GM21717 (cell line): Measurements from ENCODE around the gene ALDH3A1.

Source experiments
- ATAC-seq: cut with Tn5 transposase; IDR thresholded peaks from one replicate; pipeline ENCODE4 v1.9.1; 2021; ENCODE audit warnings: mild to moderate bottlenecking, moderate library complexity; ENCODE audit not compliant: unreplicated experiment

ALDH3A1 gene

DNA sequence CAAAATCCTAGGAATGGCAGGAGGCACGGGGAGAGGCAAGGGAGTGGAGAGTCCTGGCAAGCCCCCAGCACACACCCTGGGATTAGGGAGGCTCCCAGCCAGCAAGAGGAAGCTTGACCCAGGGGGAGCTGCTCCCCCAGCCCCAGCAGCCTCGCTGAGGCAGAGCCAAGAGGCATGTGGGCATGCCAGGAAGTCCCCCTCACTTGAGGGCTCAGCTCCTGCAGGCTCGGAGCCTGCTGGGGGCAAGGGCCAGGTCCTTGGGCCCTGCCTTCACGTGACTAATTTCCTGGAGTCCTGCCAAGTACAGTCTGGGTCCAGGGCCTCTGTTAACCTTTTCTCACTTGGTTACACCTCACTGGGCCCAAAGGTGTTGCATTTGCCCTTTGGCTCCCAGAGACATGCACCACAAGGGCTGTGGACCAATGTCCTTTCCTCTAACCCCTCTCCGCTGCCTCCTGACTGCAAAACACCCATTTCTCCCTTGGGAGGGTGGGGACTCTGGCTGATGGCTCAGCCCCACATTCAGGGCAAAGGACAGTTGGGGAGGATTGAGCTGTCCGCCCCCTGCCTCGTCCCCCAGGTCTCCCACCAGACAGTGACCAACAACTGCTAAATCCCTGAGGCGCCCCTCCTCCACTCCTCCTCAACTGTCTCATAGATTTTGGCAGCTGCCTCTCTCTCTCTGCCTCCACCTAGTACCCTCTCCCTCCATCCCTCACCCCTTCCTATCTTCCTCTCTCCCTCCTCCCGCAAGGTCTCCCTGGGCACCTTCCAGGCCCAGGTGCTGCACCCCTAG, 27.3 kb downstream of the ALDH3A1 start:
- ATAC-seq = no peak

- ATAC-seq = no peak
Measured at GRCh38 chr17:19720210-19720475, 28.0 kb downstream of the ALDH3A1 start.

- ATAC-seq = no peak
Measured at GRCh38 chr17:19719355-19720209, 28.5 kb downstream of the ALDH3A1 start.

- no peak for ATAC-seq
Measured at GRCh38 chr17:19718613-19719354, 29.3 kb downstream of the ALDH3A1 start.

GRCh38 chr17:19718041-19718612, 30.0 kb downstream of the ALDH3A1 start:
- no peak for ATAC-seq

- ATAC-seq = no peak
Measured at GRCh38 chr17:19717411-19717908, 30.6 kb downstream of the ALDH3A1 start.

- no peak for ATAC-seq
Measured at GRCh38 chr17:19717031-19717360, 31.1 kb downstream of the ALDH3A1 start.

- no peak for ATAC-seq
Measured at GRCh38 chr17:19716108-19717030, 31.7 kb downstream of the ALDH3A1 start, which contains the start of gene SLC47A2. Gene SLC47A2 (minus strand): TSS chr17:19716584. CDS start chr17:19716555, 29 bp downstream.

DNA sequence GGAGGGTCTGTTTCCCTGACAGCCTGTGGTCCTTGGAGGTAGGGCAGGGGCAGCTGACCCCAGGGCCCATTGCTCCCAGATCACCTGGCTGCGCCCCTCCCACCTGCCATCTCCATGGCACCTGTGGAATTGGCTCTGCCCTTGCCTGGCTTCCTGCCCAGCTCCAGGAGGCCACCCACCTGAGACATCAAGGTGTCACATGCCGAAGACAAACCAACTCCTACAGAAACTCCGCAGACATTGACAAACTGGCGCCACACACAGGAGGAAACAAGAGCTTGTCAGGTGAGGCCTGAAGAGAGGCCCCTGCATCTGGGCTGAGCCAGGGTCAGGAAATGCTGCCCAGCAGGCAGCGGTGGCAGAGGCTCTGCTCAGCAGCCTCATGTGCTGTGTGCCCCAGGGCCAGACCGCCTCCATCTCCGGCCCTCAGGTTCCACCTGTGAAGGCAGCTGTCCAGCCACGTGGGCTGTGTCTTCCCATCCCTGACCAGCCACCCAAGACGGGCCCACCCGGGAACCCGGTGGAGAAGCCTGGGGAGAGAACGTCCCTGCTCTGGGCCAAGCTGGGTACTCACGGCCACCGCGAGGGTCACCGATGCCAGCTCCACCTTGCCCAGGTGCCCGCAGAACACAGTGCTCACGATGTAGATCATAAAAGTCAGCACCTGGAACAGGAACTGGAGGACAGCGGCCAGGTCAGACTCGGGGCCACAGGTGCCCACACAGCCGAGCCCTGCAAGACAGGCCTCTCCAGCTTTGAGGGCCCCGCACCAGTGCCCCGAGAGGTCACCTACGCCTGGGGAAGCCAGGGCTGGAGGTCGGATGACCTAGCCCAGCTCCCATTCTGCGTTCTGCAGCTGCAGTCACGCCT, 33.3 kb downstream of the ALDH3A1 start:
- no peak for ATAC-seq

DNA sequence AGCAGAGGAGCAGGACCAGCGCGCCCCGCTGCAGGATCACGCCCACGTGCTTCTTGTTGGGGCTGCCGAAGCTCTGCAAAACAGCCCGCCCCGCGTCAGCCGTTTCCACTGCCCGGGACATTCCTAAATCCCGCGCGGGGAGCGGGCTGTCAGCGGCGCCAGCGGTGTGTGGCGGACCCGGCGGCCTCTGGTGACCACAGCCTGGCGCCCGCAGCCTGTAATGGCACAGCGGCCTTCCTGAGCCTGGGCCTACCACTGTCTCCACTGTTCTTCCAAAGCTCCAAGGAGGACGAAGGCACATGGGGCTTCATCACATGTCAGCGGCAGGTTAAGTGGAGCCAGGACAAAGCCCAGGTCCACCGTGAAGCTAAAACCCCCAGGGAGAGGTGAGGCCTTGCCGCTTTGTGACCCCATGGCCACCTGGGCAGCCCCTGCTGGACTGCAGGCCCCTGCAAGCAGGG, 34.2 kb downstream of the ALDH3A1 start:
- no peak for ATAC-seq

GRCh38 chr17:19713462-19713861, 34.6 kb downstream of the ALDH3A1 start:
- no peak for ATAC-seq

DNA sequence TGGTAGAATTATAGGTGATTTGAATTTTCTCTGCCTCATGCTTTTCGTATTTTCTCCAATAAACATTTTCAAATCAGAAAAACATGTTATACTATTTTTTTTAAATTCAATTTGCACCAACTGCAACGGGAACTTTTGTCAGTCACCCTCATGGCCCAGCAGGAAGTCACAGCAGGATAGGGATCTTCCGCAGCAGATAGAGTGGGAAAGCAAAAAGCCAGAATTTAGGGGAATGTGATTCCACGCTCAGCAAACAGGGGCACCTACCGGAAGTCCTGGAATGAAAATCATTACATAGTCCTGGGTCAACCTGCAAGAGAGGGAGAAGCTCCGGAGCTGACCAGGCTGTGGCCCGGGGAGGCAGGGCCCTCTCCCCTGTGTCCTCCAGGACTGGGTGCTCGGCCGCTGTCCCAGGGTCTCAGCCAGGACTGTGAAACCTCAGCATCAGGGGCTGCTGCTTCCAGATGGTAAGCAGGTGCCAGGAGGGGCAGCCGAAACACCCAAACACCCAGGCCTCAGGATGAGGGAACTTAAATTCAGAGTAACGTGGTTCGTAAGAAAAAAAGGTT, 35.6 kb downstream of the ALDH3A1 start:
- no peak for ATAC-seq

DNA sequence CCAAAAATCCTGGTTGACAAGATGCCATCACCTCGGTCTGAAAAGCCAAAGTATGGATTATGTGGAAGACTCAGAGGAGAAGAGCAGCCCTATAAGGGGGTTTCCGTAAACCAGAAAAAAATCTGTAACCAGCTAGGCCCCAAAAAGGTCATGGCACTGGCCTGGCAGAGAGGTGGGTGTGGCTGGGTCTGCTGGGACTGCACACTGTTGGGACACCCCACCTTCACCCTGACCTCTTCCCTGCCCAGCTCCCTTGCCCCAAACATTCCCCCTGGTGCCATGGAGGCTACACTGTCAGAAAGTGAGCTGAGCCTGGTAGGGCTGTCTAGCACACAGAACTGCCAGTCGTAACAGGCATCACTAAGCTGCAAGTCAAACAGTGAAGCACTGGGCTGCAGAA, 38.3 kb downstream of the ALDH3A1 start:
- no peak for ATAC-seq

GRCh38 chr17:19708431-19709175, 39.5 kb downstream of the ALDH3A1 start:
- ATAC-seq = no peak

DNA sequence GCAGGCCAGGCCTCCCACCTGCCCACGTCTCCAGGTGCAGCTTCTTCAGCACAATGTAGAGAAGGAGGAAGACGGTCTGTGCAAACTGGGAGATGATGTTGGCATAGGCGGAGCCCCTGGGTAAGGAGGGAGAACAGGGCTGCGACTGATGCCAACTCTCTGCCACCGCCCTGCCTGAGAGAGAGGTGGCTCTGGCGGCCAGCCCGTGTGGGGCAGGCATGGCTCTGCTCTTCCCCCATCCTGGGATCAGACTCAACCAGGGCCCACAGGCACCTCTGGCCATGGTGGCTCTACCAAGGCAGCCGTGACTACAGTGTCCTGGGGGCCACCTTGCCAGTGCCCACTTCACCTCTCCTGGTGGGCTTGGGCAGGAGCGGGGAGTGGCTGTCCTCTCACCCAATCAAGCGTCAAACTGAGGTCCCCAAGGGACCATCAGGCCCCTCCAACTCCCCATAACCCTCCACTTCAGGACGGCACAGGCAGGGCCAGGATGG, 40.3 kb downstream of the ALDH3A1 start:
- no peak for ATAC-seq

GRCh38 chr17:19706791-19707727, 41.0 kb downstream of the ALDH3A1 start:
- no peak for ATAC-seq
